ENCODE data around the gene DNAJA4.

The DNAJA4 gene

GRCh38 chr15:78320183-78320582, 55.8 kb downstream of the DNAJA4 start:
- TF ChIP-seq, protein P1, sequence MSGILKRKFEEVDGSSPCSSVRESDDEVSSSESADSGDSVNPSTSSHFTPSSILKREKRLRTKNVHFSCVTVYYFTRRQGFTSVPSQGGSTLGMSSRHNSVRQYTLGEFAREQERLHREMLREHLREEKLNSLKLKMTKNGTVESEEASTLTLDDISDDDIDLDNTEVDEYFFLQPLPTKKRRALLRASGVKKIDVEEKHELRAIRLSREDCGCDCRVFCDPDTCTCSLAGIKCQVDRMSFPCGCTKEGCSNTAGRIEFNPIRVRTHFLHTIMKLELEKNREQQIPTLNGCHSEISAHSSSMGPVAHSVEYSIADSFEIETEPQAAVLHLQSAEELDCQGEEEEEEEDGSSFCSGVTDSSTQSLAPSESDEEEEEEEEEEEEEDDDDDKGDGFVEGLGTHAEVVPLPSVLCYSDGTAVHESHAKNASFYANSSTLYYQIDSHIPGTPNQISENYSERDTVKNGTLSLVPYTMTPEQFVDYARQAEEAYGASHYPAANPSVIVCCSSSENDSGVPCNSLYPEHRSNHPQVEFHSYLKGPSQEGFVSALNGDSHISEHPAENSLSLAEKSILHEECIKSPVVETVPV (CRISPR knock-in tag; IDR thresholded peaks at IDR 0.05) = no peak
- no peak for TF ChIP-seq ZFP3 (CRISPR knock-in tag; IDR thresholded peaks at IDR 0.05)
- no peak for TF ChIP-seq POU6F1 (CRISPR knock-in tag; IDR thresholded peaks at IDR 0.05; ENCODE audit: borderline replicate concordance, low read depth)
- TF ChIP-seq ZNF565 (CRISPR knock-in tag; conservative IDR thresholded peaks at IDR 0.05; ENCODE audit: low read depth) = no peak
- no peak for TF ChIP-seq ARNTL (CRISPR knock-in tag; IDR thresholded peaks at IDR 0.05; ENCODE audit: borderline replicate concordance, low read depth)
- ATAC-seq = no peak

DNA sequence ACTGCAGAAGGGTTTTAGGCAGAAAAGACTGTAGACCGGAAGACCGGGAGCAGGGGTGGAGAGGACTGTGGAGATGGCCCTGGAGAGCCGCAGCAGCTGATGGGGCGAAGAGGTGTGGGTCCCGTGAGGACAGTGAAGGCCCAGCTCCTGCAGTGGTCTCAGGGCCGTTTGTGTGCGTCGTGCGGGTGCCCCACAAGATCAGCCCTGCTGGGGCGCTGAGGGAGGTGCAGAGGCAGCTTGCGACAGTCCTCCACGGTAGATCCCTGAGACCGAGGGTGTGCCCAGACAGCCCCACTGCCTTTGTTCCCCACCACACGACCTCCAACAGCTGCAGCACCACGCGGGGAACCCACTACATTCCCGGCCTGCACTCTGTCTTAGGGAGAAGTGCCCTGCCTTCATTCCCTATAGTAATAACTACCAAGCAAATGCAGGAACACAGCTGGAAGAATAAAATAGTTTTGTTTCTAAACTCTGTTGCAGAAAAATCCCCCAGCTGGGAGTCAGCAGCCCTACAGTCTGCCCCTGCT, 56.7 kb downstream of the DNAJA4 start:
- ATAC-seq = no peak
- no peak for TF ChIP-seq SNAI2 (CRISPR knock-in tag; IDR thresholded peaks at IDR 0.05)
- TF ChIP-seq ZFP30 (CRISPR knock-in tag; IDR thresholded peaks at IDR 0.05) = no peak
- no peak for TF ChIP-seq GLIS3 (CRISPR knock-in tag; IDR thresholded peaks at IDR 0.05)
- no peak for TF ChIP-seq PPARA (CRISPR knock-in tag; IDR thresholded peaks at IDR 0.05; ENCODE audit: borderline replicate concordance)

DNA sequence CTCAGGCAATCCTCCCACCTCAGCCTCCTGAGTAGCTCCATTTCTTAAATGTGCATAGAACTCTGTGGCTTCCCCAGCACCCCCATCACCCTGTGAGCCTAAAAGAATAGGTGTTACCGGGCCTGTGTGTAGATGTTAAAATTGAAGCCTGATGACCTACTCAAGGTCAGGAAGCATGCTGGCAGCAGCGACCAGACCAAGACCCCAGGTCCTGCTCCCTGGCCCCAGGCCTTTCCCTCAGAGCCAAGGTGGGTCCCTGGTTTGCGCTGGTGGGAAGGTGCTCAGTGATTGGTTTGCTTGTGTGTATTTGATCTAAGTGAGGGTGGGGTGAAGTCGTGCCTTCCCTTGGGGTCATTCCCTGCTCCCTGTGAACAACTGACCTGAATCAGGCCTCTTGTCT, 57.4 kb downstream of the DNAJA4 start:
- ATAC-seq = no peak
- TF ChIP-seq, protein P2, sequence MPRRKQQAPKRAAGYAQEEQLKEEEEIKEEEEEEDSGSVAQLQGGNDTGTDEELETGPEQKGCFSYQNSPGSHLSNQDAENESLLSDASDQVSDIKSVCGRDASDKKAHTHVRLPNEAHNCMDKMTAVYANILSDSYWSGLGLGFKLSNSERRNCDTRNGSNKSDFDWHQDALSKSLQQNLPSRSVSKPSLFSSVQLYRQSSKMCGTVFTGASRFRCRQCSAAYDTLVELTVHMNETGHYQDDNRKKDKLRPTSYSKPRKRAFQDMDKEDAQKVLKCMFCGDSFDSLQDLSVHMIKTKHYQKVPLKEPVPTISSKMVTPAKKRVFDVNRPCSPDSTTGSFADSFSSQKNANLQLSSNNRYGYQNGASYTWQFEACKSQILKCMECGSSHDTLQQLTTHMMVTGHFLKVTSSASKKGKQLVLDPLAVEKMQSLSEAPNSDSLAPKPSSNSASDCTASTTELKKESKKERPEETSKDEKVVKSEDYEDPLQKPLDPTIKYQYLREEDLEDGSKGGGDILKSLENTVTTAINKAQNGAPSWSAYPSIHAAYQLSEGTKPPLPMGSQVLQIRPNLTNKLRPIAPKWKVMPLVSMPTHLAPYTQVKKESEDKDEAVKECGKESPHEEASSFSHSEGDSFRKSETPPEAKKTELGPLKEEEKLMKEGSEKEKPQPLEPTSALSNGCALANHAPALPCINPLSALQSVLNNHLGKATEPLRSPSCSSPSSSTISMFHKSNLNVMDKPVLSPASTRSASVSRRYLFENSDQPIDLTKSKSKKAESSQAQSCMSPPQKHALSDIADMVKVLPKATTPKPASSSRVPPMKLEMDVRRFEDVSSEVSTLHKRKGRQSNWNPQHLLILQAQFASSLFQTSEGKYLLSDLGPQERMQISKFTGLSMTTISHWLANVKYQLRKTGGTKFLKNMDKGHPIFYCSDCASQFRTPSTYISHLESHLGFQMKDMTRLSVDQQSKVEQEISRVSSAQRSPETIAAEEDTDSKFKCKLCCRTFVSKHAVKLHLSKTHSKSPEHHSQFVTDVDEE (CRISPR knock-in tag; IDR thresholded peaks at IDR 0.05) = no peak
- TF ChIP-seq, protein P1 (CRISPR knock-in tag; IDR thresholded peaks at IDR 0.05) = no peak
- TF ChIP-seq ZC3H10 (CRISPR knock-in tag; IDR thresholded peaks at IDR 0.05) (no peak), TCF4 (CRISPR knock-in tag; IDR thresholded peaks at IDR 0.05; ENCODE audit: borderline replicate concordance) (no peak), ZNF565 (CRISPR knock-in tag; conservative IDR thresholded peaks at IDR 0.05; ENCODE audit: low read depth) (no peak), ISL1 (CRISPR knock-in tag; IDR thresholded peaks at IDR 0.05) (no peak), RARB (CRISPR knock-in tag; IDR thresholded peaks at IDR 0.05) (no peak), BACH2 (CRISPR knock-in tag; IDR thresholded peaks at IDR 0.05; ENCODE audit: borderline replicate concordance) (no peak), GLIS3 (CRISPR knock-in tag; IDR thresholded peaks at IDR 0.05) (no peak), ZNF70 (CRISPR knock-in tag; IDR thresholded peaks at IDR 0.05) (no peak), TOX (CRISPR knock-in tag; IDR thresholded peaks at IDR 0.05; ENCODE audit: borderline replicate concordance) (no peak), ZFP3 (CRISPR knock-in tag; IDR thresholded peaks at IDR 0.05) (no peak), ZFP30 (CRISPR knock-in tag; IDR thresholded peaks at IDR 0.05) (no peak), ZNF8 (CRISPR knock-in tag; IDR thresholded peaks at IDR 0.05) (no peak), OSR1 (CRISPR knock-in tag; IDR thresholded peaks at IDR 0.05) (no peak), POU6F1 (CRISPR knock-in tag; IDR thresholded peaks at IDR 0.05; ENCODE audit: borderline replicate concordance, low read depth) (no peak)
- TF ChIP-seq, protein P3, sequence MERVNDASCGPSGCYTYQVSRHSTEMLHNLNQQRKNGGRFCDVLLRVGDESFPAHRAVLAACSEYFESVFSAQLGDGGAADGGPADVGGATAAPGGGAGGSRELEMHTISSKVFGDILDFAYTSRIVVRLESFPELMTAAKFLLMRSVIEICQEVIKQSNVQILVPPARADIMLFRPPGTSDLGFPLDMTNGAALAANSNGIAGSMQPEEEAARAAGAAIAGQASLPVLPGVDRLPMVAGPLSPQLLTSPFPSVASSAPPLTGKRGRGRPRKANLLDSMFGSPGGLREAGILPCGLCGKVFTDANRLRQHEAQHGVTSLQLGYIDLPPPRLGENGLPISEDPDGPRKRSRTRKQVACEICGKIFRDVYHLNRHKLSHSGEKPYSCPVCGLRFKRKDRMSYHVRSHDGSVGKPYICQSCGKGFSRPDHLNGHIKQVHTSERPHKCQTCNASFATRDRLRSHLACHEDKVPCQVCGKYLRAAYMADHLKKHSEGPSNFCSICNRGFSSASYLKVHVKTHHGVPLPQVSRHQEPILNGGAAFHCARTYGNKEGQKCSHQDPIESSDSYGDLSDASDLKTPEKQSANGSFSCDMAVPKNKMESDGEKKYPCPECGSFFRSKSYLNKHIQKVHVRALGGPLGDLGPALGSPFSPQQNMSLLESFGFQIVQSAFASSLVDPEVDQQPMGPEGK (CRISPR knock-in tag; IDR thresholded peaks at IDR 0.05; ENCODE audit: borderline replicate concordance) = no peak
- TF ChIP-seq, protein P4, sequence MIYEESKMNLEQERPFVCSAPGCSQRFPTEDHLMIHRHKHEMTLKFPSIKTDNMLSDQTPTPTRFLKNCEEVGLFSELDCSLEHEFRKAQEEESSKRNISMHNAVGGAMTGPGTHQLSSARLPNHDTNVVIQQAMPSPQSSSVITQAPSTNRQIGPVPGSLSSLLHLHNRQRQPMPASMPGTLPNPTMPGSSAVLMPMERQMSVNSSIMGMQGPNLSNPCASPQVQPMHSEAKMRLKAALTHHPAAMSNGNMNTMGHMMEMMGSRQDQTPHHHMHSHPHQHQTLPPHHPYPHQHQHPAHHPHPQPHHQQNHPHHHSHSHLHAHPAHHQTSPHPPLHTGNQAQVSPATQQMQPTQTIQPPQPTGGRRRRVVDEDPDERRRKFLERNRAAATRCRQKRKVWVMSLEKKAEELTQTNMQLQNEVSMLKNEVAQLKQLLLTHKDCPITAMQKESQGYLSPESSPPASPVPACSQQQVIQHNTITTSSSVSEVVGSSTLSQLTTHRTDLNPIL (CRISPR knock-in tag; IDR thresholded peaks at IDR 0.05; ENCODE audit: low read depth) = no peak
